ENCODE measurements around the gene PTX3.
A peak's percentile ranks its signal among the peaks of the same experiment; 100 is the strongest.

Gene PTX3

DNA sequence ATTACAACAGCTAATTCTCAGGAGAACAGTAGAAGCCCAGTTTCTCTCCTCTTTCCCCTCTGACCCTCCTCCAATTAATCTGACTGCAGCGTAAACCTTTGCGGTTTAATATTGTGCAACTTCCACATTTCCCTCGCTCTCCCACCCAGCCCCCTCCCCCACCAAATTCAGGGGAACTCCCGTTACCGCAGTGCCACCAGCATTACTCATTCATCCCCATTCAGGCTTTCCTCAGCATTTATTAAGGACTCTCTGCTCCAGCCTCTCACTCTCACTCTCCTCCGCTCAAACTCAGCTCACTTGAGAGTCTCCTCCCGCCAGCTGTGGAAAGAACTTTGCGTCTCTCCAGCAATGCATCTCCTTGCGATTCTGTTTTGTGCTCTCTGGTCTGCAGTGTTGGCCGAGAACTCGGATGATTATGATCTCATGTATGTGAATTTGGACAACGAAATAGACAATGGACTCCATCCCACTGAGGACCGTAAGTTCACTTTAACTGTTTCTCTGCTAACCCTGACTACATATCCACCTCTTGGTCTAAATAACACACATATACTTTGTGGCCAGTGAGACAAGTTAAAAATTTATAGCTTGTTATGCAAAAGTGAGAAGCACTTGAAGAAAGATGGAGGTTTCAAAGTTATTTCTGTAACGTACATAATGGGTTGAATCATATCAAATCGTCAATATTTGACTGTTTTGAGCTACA is at the start of gene PTX3:
TSS of gene PTX3 (plus strand) at position 268 of the 709 bp plus-strand sequence. CDS start at position 352, 84 bp downstream.
- H3K36me3 ChIP-seq (ENCODE audit: insufficient read depth, low read length), result no peaks in the 10 kb centered on the region
- no peaks in the 10 kb centered on the region for H3K4me1 ChIP-seq (ENCODE audit: insufficient read depth, low read length)
- peak within 1 kb of the TSS; percentile 53 for H3K9ac ChIP-seq (ENCODE audit: low read depth, low read length)
- no peaks in the 10 kb centered on the region for H3K9me3 ChIP-seq (ENCODE audit: control insufficient read depth, insufficient read depth, low read length)

DNA sequence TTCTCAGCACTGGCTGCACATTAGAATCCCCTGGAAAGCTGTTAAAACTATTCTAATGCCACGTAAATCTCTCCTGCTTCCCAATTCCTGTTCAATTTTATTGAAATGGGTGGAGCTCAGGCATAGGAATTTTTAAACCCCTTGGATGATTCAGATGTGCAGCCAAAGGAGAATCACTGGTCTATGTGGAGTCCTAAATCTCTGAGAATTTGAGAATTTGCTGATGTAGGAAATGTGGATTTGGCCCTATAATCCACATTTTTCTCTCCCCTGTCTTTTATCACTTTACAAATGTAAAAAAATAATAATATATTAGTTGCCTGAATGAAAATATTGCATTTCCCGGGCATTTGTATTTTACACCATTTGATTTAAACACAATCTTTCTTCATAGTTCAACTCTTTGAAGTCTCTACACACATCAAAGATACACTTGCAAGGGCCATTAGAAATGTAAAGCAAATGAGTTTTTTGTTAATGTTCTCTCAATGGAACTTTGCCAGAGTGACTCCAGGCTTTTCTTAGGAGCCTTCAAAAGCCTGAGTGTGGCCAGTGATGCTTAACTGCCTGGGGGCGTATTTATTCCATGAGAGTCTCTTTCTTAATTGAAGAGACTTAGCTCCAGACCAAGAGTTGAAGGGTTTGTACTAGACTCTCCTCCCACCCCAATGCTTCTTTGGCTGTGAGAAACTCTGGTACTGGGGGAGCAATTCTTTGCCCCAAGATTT is 48.8 kb upstream of the PTX3 start:
- H3K36me3 ChIP-seq (ENCODE audit: insufficient read depth, low read length), result no peaks in the 10 kb centered on the region
- no peak overlapping the region for H3K9ac ChIP-seq (ENCODE audit: low read depth, low read length)
- H3K4me1 ChIP-seq (ENCODE audit: insufficient read depth, low read length), result no peaks in the 10 kb centered on the region
- H3K9me3 ChIP-seq (ENCODE audit: control insufficient read depth, insufficient read depth, low read length), result no peaks in the 10 kb centered on the region

DNA sequence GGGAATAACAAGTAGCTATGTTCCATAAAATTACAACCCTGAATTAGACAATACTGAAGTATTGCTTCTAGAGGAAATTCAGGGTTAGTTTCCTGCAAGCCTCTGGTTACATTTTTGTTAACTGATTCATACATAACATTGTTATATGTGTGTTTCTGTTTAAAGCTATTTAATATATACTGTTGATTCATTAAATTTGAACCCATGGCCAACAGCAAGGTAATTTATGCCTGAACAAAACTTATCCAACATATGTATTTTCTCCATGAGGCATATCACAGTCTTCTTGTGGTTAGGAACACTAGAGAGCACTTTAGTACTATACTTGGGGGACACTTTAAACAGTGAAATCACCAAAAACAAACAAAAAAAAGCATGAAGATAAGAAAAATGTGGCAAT is 47.7 kb upstream of the PTX3 start:
- no peak overlapping the region for H3K9ac ChIP-seq (ENCODE audit: low read depth, low read length)
- no peaks in the 10 kb centered on the region for H3K9me3 ChIP-seq (ENCODE audit: control insufficient read depth, insufficient read depth, low read length)
- no peaks in the 10 kb centered on the region for H3K4me1 ChIP-seq (ENCODE audit: insufficient read depth, low read length)
- H3K36me3 ChIP-seq (ENCODE audit: insufficient read depth, low read length), result no peaks in the 10 kb centered on the region

DNA sequence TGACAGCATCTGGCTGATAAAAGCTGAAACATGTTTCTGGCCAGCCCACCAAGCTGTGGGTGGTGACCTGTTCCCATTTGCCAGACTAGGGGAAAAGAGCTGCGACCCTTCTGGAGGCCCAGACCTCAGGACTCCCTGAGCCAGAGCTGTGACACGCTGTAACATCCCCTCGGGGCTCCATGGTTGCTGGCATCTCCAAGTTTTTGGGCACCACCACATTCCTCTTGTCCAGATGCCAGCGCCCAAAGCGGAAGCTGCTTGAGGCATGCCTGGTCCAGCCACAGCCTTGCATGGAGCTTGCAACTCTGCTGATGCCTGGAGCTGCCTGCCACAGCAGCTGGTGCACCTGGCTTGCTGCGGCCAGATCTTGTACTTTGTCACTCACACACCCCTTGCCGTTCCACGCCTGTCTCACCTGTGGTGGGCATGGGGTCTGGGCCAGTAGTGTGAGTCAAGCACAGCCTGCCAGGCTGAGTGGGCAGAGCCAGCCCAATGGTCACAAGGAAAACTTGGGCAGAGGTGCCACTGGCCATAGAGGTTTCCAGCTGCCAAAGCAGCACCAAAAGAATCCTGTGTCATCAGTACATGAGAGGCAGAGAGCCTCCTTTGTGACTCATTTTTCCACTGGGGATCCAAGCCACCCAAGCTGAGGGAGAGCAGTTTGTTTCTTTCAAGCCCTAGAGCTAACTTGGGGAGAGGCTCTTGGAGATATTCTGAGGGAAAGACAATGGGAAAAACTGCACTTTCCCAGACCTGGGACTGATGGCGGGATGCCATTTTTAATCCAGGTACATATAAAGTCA is 45.7 kb upstream of the PTX3 start:
- Histone ChIP-seq H3K4me1 (ENCODE audit: insufficient read depth, low read length) (no peaks in the 10 kb centered on the region), H3K36me3 (ENCODE audit: insufficient read depth, low read length) (no peaks in the 10 kb centered on the region), H3K9me3 (ENCODE audit: control insufficient read depth, insufficient read depth, low read length) (no peaks in the 10 kb centered on the region), H3K9ac (ENCODE audit: low read depth, low read length) (no peak overlapping the region)

DNA sequence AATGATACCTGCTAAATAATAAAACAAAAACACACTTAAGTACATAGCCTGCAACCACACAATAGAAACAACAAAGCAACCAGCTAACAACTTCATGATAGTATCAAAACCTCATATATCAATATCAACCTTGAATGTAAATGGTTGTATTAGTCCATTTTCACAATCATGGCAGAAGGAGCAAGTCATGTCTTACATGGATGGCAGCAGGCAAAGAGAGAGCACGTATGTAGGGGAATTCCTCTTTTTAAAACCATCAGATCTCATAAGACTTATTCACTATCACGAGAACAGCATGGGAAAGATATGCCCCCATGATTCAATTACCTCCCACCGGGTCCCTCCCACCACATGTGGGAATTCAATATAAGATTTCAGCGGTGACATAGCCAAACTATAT is 44.5 kb upstream of the PTX3 start:
- H3K9ac ChIP-seq (ENCODE audit: low read depth, low read length), result no peak overlapping the region
- no peaks in the 10 kb centered on the region for H3K36me3 ChIP-seq (ENCODE audit: insufficient read depth, low read length)
- no peaks in the 10 kb centered on the region for H3K4me1 ChIP-seq (ENCODE audit: insufficient read depth, low read length)
- no peaks in the 10 kb centered on the region for H3K9me3 ChIP-seq (ENCODE audit: control insufficient read depth, insufficient read depth, low read length)

DNA sequence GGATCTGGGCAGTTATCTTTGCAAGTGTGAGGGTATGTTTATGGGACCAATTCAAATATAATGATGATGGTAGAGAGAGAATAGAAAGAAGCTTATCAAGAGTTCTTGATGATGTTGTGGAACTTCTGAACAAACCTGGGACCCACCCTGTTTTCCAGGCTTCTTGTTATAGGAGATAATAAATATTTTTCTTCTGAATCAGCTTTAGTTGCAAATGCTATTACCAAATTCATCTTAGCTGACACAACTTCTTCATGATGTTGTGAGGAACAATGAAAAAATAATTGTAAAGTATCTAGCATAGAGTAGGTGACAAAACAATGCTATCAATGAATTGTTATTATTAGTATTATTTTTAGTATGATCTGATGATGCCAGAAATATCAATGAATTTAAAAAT is 43.5 kb upstream of the PTX3 start:
- H3K4me1 ChIP-seq (ENCODE audit: insufficient read depth, low read length), result no peaks in the 10 kb centered on the region
- H3K9ac ChIP-seq (ENCODE audit: low read depth, low read length), result no peak overlapping the region
- no peaks in the 10 kb centered on the region for H3K9me3 ChIP-seq (ENCODE audit: control insufficient read depth, insufficient read depth, low read length)
- H3K36me3 ChIP-seq (ENCODE audit: insufficient read depth, low read length), result no peaks in the 10 kb centered on the region

DNA sequence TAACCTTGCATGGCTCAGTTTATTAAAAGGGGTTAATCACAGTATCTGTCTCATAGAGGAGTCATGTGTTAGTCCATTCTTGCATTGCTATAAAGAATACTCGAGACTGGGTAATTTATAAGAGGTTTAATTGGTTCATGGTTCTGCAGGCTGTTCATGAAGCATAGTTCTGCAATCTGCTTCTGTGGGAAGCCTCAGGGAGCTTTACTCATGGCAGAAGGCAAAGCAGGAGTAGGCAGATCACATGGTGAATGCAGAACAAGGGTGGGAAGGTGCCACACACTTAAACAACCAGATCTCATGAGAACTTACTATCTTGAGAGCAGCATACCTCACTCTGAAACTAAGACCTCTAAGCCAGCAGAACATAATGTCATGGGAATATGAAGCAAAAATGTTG is 42.2 kb upstream of the PTX3 start:
- no peaks in the 10 kb centered on the region for H3K9me3 ChIP-seq (ENCODE audit: control insufficient read depth, insufficient read depth, low read length)
- H3K9ac ChIP-seq (ENCODE audit: low read depth, low read length), result no peak overlapping the region
- H3K4me1 ChIP-seq (ENCODE audit: insufficient read depth, low read length), result no peaks in the 10 kb centered on the region
- no peaks in the 10 kb centered on the region for H3K36me3 ChIP-seq (ENCODE audit: insufficient read depth, low read length)

DNA sequence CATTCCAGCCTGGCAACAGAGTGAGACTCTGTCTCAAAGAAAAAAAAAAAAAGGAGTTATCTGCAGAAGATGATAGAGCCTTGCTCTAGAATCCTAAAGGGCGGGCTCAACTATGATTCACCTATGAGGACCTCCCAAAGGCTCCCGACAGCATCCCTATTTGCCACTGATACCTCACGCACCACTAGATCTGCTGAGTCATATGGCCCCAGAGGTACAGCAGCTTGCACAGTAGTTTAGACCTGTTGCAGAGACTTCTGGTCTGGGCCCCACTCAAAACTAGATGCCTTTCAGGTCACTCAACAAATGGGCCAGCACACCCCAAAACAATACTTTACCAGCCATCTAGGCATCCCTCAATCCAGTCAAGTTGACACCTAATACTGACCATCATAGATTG is 38.1 kb upstream of the PTX3 start:
- no peaks in the 10 kb centered on the region for H3K36me3 ChIP-seq (ENCODE audit: insufficient read depth, low read length)
- no peaks in the 10 kb centered on the region for H3K9me3 ChIP-seq (ENCODE audit: control insufficient read depth, insufficient read depth, low read length)
- no peaks in the 10 kb centered on the region for H3K4me1 ChIP-seq (ENCODE audit: insufficient read depth, low read length)
- H3K9ac ChIP-seq (ENCODE audit: low read depth, low read length), result no peak overlapping the region

DNA sequence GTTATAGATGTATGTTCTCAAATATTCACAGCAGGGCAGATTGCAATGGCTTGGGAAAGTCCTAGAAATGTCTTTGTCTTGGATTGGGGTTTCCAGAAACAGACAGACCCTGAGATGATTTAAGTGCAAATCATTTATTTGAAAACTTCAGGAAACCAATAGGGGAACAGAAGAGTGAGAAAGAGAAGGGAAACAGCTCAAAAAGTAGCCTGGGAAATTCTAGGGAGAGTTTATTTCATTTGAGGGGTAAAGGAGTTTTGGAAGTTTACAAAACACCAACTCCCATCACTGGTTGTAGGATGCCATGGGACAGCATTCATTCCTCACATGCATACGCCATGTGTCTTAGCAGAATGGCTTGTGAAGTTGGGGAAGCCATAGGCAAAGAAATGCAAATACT is 32.3 kb upstream of the PTX3 start:
- H3K4me1 ChIP-seq (ENCODE audit: insufficient read depth, low read length), result peaks cover 8% of the 10 kb centered on the region
- no peak overlapping the region for H3K9ac ChIP-seq (ENCODE audit: low read depth, low read length)
- no peaks in the 10 kb centered on the region for H3K9me3 ChIP-seq (ENCODE audit: control insufficient read depth, insufficient read depth, low read length)
- no peaks in the 10 kb centered on the region for H3K36me3 ChIP-seq (ENCODE audit: insufficient read depth, low read length)

DNA sequence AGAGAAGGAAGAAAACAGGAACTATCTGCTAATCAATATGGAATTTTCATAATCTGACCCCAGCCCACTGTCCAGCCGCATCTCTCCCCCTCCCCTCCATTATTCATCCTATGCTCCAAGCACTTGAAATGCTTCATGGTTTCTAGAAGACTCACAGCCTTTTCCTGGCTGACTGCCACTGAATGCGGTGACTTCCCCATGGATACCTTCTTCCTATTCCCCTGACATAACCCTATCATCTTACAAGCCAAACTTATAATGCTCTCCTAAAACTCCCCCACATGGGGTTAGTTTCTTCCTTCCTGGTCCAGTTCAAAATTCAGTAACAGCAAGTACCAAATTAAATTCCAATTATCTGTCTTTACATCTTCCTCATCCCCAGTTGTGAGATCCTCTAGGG is 31.2 kb upstream of the PTX3 start:
- no peak overlapping the region for H3K9ac ChIP-seq (ENCODE audit: low read depth, low read length)
- peaks cover 8% of the 10 kb centered on the region for H3K4me1 ChIP-seq (ENCODE audit: insufficient read depth, low read length)
- no peaks in the 10 kb centered on the region for H3K36me3 ChIP-seq (ENCODE audit: insufficient read depth, low read length)
- no peaks in the 10 kb centered on the region for H3K9me3 ChIP-seq (ENCODE audit: control insufficient read depth, insufficient read depth, low read length)

DNA sequence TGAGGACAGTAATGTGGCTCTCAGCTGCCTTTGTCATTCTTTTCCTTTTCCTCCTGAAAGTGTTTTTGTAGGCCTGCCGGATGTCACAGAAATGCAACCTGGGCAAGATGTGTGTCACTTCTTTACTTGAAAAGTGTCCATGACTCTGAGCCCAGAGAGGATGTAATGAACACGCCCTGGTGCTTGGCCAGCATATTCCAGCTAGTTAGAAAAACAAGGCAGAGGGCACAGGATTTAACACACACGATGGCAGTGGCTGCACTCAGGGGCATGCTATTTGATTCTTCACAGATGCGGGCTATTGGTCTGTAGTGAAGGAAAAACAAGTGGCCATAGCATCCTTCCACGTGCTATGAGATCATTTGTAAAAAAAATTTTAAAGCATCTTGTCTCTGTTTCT is 30.3 kb upstream of the PTX3 start:
- Histone ChIP-seq H3K9me3 (ENCODE audit: control insufficient read depth, insufficient read depth, low read length) (no peaks in the 10 kb centered on the region), H3K9ac (ENCODE audit: low read depth, low read length) (no peak overlapping the region), H3K4me1 (ENCODE audit: insufficient read depth, low read length) (peaks cover 8% of the 10 kb centered on the region), H3K36me3 (ENCODE audit: insufficient read depth, low read length) (no peaks in the 10 kb centered on the region)

DNA sequence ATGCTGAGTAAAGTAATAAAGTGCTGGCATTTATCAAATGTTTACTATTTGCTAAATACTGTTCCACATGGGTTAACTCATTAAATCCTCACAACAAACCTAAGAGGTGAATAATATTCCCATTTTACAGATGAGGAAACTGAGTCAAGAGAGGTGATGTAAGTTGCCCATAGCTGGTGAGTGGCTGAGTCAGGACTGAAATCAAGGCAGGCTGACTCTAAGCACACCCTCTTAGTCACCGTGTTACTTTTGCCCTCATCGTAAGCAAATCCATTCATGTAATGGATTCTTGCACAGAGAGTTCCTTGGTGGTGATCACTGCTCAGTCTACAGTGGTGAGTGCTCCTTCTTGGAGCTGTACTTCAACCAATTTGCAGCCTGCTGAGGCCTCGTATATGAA is 28.9 kb upstream of the PTX3 start:
- H3K36me3 ChIP-seq (ENCODE audit: insufficient read depth, low read length), result no peaks in the 10 kb centered on the region
- peaks cover 8% of the 10 kb centered on the region for H3K4me1 ChIP-seq (ENCODE audit: insufficient read depth, low read length)
- H3K9ac ChIP-seq (ENCODE audit: low read depth, low read length), result no peak overlapping the region
- H3K9me3 ChIP-seq (ENCODE audit: control insufficient read depth, insufficient read depth, low read length), result no peaks in the 10 kb centered on the region

DNA sequence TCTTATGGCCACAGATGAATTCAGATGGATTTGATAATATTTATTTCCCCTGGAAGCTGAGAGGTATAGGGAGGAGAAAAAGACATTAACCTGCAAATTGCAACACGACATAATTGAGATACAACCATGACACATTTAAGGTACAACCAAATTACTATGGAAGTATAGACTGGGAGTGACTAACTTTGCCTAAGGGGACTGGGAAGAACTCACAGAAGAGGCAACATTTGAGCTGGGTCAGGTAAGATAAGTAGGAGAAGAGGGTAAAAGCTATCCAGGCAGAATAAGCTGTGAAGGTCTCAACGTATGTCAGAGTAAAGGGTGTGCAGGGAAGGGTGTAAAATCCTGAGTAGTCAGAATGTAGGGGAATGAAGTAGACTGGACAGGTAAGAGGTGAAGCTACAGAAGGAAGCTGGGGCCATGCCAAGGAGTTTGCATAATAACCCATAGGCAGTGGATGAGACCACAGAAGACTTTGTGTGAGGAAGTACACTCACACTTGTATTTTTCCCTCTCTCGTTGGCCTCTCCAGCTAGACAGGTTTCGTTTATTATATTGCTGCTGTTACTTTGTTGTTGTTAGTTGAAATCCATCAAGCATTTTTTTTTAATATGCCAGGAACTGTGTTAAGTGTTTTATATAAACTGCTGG is 28.0 kb upstream of the PTX3 start:
- no peak overlapping the region for H3K9ac ChIP-seq (ENCODE audit: low read depth, low read length)
- no peaks in the 10 kb centered on the region for H3K9me3 ChIP-seq (ENCODE audit: control insufficient read depth, insufficient read depth, low read length)

DNA sequence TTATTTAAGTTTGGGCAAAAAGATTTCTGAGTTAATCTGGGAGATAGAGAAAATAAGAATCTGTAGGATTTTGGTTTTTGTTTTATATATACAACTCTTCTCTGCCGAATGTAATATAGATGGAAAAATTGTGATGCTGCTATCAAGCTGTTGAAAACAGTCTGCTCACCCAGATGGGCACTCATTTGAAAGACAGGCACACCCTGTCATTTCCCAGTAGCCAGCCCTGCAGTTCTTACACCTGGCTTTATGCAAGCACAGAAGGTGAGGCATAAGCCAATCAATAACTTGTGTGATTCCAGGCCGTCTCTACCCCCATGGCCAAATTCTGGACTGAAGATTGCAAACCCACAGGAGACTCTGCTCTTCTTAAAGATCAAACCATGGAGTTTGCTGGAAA is 27.1 kb upstream of the PTX3 start:
- Histone ChIP-seq H3K9me3 (ENCODE audit: control insufficient read depth, insufficient read depth, low read length) (no peaks in the 10 kb centered on the region), H3K36me3 (ENCODE audit: insufficient read depth, low read length) (no peaks in the 10 kb centered on the region), H3K9ac (ENCODE audit: low read depth, low read length) (no peak overlapping the region), H3K4me1 (ENCODE audit: insufficient read depth, low read length) (peaks cover 6% of the 10 kb centered on the region)

More for the DNA sequence above, 28.0 kb upstream of the PTX3 start:
- no peaks in the 10 kb centered on the region for H3K36me3 ChIP-seq (ENCODE audit: insufficient read depth, low read length)
- peaks cover 8% of the 10 kb centered on the region for H3K4me1 ChIP-seq (ENCODE audit: insufficient read depth, low read length)
